K562 (cell line): Measurements from ENCODE around the gene PIN1. TPM values are rescaled to one million over a fixed set of nuclear protein-coding genes. Genes with fewer than 3 reads are reported as not detected.

Experiments used
- EP300 ChIP-seq: IDR thresholded peaks from 2 replicates; pipeline ENCODE4 v1.6.1; 2012; ENCODE audit warnings: low read length, improper control_type of control experiment
- FOSL1 ChIP-seq: fragments of 200-800 bp; sonication (Bioruptor generic); conservative IDR thresholded peaks from 2 replicates; pipeline ENCODE4 v1.6.1; 2016; ENCODE audit warnings: missing genetic modification characterization, missing compliant biosample characterization
- ILK ChIP-seq: fragments of 450-650 bp; IDR thresholded peaks from 2 replicates; pipeline ENCODE4 v1.6.1; 2016; ENCODE audit warnings: missing genetic modification characterization, low read depth, mild to moderate bottlenecking, missing compliant biosample characterization, moderate library complexity, borderline replicate concordance
- ZNF253 ChIP-seq: fragments of 250-450 bp; sonication (Bioruptor Pico); conservative IDR thresholded peaks from 2 replicates; pipeline ENCODE4 v1.6.1; 2021; ENCODE audit warnings: mild to moderate bottlenecking
- polyA plus RNA-seq, 8 experiments: library from polyadenylated mRNA; depleted of rRNA in 4 of 8; stranded (reverse) in 5 of 8; unstranded in 3 of 8; fragments of >200 nt; fragmentation: Nextera tagmentation in 2 of 8; fragmentation: Illumina TruSeq in 1 of 8; extraction: Ambion mirVana in 2 of 8; extraction: Trizol in 1 of 8; gene quantifications; 2 replicates each; pipeline versions ENCODE4 v1.2.1 to v1.2.3, GENCODE V29; 2011 to 2014; ENCODE audit warnings: inconsistent platforms in 1 of 8, missing spikeins in 1 of 8
- total RNA-seq, 7 experiments: library from RNA; depleted of rRNA in 6 of 7; stranded (reverse); fragments of >200 nt in 6 of 7; fragmentation: Illumina TruSeq in 2 of 7; extraction: Trizol in 2 of 7; gene quantifications; 2 replicates each; pipeline versions ENCODE4 v1.2.1 to v1.2.3, GENCODE V29; 2011 to 2021; ENCODE audit warnings: low replicate concordance in 1 of 7
- TF ChIP-seq, protein P1 (sequence below), 2 experiments: fragments of 450-650 bp; formaldehyde crosslinking in 1 of 2; IDR thresholded peaks; 2 replicates each; pipeline versions ENCODE4 v1.4.0 to v1.6.1; 2014 to 2020; ENCODE audit warnings: mild to moderate bottlenecking in 2 of 2, borderline replicate concordance in 1 of 2, low read depth in 1 of 2
- TF ChIP-seq, protein P2 (sequence below): fragments of 250-450 bp; sonication (Bioruptor Pico); IDR thresholded peaks from 2 replicates; pipeline ENCODE4 v1.6.1; 2021; ENCODE audit warnings: mild to moderate bottlenecking
- TF ChIP-seq, protein P3 (sequence below), 3 experiments: fragments of 200-800 bp in 1 of 3; sonication (Bioruptor generic) in 1 of 3; sonication (generic) in 1 of 3; formaldehyde crosslinking in 1 of 3; IDR thresholded peaks; 2 replicates each; pipeline versions ENCODE4 v1.6.1 to v1.8.0; 2016 to 2022; ENCODE audit warnings: mild to moderate bottlenecking in 2 of 3, missing compliant biosample characterization in 2 of 3, missing genetic modification characterization in 2 of 3, missing genetic modification reagents in 1 of 3
- TF ChIP-seq, protein P4 (sequence below): fragments of 450-650 bp; IDR thresholded peaks from 2 replicates; pipeline ENCODE4 v1.7.1; 2018; ENCODE audit warnings: mild to moderate bottlenecking, low read depth; ENCODE audit not compliant: partially characterized antibody

Gene PIN1
- total and polyA plus RNA-seq, 9 of the 15 experiments (the other 6 are each of a cell fraction or from before 2014, with no cell fraction given) = 1.6 to 178 (median 42.5) TPM

DNA sequence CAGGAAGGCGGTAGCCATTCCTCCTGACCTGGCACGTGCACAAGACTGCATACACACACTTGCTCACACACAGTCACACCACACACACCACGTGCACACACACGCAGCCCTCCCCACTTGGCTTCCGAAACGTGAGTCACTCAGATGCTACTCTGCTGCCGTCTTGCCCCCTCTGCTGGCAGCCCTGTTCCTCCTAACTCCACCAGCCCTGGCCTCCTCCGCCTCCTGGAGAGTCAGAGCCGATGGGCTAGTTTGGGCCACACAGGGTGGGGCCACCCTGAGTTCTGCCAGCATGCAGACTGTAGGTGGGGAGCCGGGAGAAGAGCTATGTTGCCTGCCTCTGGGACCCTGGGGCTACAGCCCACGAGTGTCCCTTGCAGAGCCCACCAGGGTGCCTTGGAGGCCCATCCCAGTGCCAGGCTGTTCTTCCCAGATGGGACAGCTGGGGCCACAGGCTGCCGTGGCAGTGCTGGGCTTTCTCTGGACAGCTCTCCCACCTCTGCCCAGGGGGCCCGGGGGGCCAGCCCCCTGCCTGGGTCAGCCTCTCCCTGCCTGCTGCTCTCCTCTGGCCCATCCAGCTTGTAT lies 12.1 kb downstream of the PIN1 start (continued):
- TF ChIP-seq, protein P1, sequence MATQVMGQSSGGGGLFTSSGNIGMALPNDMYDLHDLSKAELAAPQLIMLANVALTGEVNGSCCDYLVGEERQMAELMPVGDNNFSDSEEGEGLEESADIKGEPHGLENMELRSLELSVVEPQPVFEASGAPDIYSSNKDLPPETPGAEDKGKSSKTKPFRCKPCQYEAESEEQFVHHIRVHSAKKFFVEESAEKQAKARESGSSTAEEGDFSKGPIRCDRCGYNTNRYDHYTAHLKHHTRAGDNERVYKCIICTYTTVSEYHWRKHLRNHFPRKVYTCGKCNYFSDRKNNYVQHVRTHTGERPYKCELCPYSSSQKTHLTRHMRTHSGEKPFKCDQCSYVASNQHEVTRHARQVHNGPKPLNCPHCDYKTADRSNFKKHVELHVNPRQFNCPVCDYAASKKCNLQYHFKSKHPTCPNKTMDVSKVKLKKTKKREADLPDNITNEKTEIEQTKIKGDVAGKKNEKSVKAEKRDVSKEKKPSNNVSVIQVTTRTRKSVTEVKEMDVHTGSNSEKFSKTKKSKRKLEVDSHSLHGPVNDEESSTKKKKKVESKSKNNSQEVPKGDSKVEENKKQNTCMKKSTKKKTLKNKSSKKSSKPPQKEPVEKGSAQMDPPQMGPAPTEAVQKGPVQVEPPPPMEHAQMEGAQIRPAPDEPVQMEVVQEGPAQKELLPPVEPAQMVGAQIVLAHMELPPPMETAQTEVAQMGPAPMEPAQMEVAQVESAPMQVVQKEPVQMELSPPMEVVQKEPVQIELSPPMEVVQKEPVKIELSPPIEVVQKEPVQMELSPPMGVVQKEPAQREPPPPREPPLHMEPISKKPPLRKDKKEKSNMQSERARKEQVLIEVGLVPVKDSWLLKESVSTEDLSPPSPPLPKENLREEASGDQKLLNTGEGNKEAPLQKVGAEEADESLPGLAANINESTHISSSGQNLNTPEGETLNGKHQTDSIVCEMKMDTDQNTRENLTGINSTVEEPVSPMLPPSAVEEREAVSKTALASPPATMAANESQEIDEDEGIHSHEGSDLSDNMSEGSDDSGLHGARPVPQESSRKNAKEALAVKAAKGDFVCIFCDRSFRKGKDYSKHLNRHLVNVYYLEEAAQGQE (IDR thresholded peaks at IDR 0.05; ENCODE audit: borderline replicate concordance) = 0 out of 2 replicates have a peak, but pooled peaks have one; percentile 33
- TF ChIP-seq, protein P1 (CRISPR knock-in tag; IDR thresholded peaks at IDR 0.05; ENCODE audit: low read depth) = no peak
- TF ChIP-seq, protein P2, sequence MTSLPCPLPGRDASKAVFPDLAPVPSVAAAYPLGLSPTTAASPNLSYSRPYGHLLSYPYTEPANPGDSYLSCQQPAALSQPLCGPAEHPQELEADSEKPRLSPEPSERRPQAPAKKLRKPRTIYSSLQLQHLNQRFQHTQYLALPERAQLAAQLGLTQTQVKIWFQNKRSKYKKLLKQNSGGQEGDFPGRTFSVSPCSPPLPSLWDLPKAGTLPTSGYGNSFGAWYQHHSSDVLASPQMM (CRISPR knock-in tag) = no peak
- TF ChIP-seq FOSL1 (tag) (peak; percentile 82), EP300 (no peak), ZNF253 (CRISPR knock-in tag) (no peak), ILK (no peak)
- TF ChIP-seq, protein P3, sequence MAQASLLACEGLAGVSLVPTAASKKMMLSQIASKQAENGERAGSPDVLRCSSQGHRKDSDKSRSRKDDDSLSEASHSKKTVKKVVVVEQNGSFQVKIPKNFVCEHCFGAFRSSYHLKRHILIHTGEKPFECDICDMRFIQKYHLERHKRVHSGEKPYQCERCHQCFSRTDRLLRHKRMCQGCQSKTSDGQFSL (CRISPR knock-in tag; IDR thresholded peaks at IDR 0.05) = 0 out of 2 replicates have a peak, but pooled peaks have one; percentile 15
- TF ChIP-seq, protein P3 (tag; IDR thresholded peaks at IDR 0.05) = no peak
- TF ChIP-seq, protein P4, sequence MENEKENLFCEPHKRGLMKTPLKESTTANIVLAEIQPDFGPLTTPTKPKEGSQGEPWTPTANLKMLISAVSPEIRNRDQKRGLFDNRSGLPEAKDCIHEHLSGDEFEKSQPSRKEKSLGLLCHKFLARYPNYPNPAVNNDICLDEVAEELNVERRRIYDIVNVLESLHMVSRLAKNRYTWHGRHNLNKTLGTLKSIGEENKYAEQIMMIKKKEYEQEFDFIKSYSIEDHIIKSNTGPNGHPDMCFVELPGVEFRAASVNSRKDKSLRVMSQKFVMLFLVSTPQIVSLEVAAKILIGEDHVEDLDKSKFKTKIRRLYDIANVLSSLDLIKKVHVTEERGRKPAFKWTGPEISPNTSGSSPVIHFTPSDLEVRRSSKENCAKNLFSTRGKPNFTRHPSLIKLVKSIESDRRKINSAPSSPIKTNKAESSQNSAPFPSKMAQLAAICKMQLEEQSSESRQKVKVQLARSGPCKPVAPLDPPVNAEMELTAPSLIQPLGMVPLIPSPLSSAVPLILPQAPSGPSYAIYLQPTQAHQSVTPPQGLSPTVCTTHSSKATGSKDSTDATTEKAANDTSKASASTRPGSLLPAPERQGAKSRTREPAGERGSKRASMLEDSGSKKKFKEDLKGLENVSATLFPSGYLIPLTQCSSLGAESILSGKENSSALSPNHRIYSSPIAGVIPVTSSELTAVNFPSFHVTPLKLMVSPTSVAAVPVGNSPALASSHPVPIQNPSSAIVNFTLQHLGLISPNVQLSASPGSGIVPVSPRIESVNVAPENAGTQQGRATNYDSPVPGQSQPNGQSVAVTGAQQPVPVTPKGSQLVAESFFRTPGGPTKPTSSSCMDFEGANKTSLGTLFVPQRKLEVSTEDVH = no peak
